ENCODE data around the gene PRXL2A.

PRXL2A gene

GRCh38 chr10:80460399-80461207 is 52.3 kb downstream of the PRXL2A start:
- H3K36me3 ChIP-seq (ENCODE audit: control insufficient read depth, insufficient read depth, low read length) = no peaks in the 10 kb centered on the region
- peaks cover 91% of the 10 kb centered on the region for H3K4me1 ChIP-seq (ENCODE audit: control insufficient read depth, insufficient read depth, low read length, poor library complexity, severe bottlenecking)
- no peak for DNase-seq
- no peaks in the 10 kb centered on the region for H3K9me3 ChIP-seq (ENCODE audit: control insufficient read depth, low read length)
- peak overlapping the region; percentile 55 for H3K4me3 ChIP-seq (ENCODE audit: insufficient read depth, low read depth, low read length, poor library complexity, severe bottlenecking)
- peak overlapping the region; percentile 84 for H3K27ac ChIP-seq (ENCODE audit: insufficient read depth, low read length, poor library complexity, severe bottlenecking)
- H3K27me3 ChIP-seq (replicated peaks; ENCODE audit: control insufficient read depth, insufficient read depth, low read length, poor library complexity, severe bottlenecking) = no peaks in the 10 kb centered on the region

GRCh38 chr10:80461208-80462183 is 53.1 kb downstream of the PRXL2A start:
- Histone ChIP-seq H3K4me3 (ENCODE audit: insufficient read depth, low read depth, low read length, poor library complexity, severe bottlenecking) (peak overlapping the region; percentile 55), H3K27me3 (replicated peaks; ENCODE audit: control insufficient read depth, insufficient read depth, low read length, poor library complexity, severe bottlenecking) (no peaks in the 10 kb centered on the region)
- no peak for DNase-seq

GRCh38 chr10:80462299-80462980 is 54.1 kb downstream of the PRXL2A start:
- no peak for DNase-seq
- no peaks in the 10 kb centered on the region for H3K9me3 ChIP-seq (ENCODE audit: control insufficient read depth, low read length)
- H3K4me1 ChIP-seq (ENCODE audit: control insufficient read depth, insufficient read depth, low read length, poor library complexity, severe bottlenecking) = peaks cover 99% of the 10 kb centered on the region
- no peaks in the 10 kb centered on the region for H3K27me3 ChIP-seq (replicated peaks; ENCODE audit: control insufficient read depth, insufficient read depth, low read length, poor library complexity, severe bottlenecking)
- peak overlapping the region; percentile 24 for H3K4me3 ChIP-seq (ENCODE audit: insufficient read depth, low read depth, low read length, poor library complexity, severe bottlenecking)
- no peaks in the 10 kb centered on the region for H3K36me3 ChIP-seq (ENCODE audit: control insufficient read depth, insufficient read depth, low read length)
- peak overlapping the region; percentile 84 for H3K27ac ChIP-seq (ENCODE audit: insufficient read depth, low read length, poor library complexity, severe bottlenecking)

More at GRCh38 chr10:80461208-80462183, 53.1 kb downstream of the PRXL2A start:
- peak overlapping the region; percentile 84 for H3K27ac ChIP-seq (ENCODE audit: insufficient read depth, low read length, poor library complexity, severe bottlenecking)
- H3K4me1 ChIP-seq (ENCODE audit: control insufficient read depth, insufficient read depth, low read length, poor library complexity, severe bottlenecking) = peaks cover 94% of the 10 kb centered on the region
- no peaks in the 10 kb centered on the region for H3K9me3 ChIP-seq (ENCODE audit: control insufficient read depth, low read length)
- no peaks in the 10 kb centered on the region for H3K36me3 ChIP-seq (ENCODE audit: control insufficient read depth, insufficient read depth, low read length)

- Histone ChIP-seq H3K27ac (ENCODE audit: insufficient read depth, low read length, poor library complexity, severe bottlenecking) (peak overlapping the region; percentile 84), H3K36me3 (ENCODE audit: control insufficient read depth, insufficient read depth, low read length) (no peaks in the 10 kb centered on the region), H3K4me3 (ENCODE audit: insufficient read depth, low read depth, low read length, poor library complexity, severe bottlenecking) (peak overlapping the region; percentile 24), H3K4me1 (ENCODE audit: control insufficient read depth, insufficient read depth, low read length, poor library complexity, severe bottlenecking) (peaks cover 99% of the 10 kb centered on the region), H3K27me3 (replicated peaks; ENCODE audit: control insufficient read depth, insufficient read depth, low read length, poor library complexity, severe bottlenecking) (no peaks in the 10 kb centered on the region), H3K9me3 (ENCODE audit: control insufficient read depth, low read length) (no peaks in the 10 kb centered on the region)
- no peak for DNase-seq
These were observed 54.8 kb downstream of the PRXL2A start for GRCh38 chr10:80462981-80463741.

- Histone ChIP-seq H3K27me3 (replicated peaks; ENCODE audit: control insufficient read depth, insufficient read depth, low read length, poor library complexity, severe bottlenecking) (no peaks in the 10 kb centered on the region), H3K27ac (ENCODE audit: insufficient read depth, low read length, poor library complexity, severe bottlenecking) (peak overlapping the region; percentile 84), H3K9me3 (ENCODE audit: control insufficient read depth, low read length) (no peaks in the 10 kb centered on the region), H3K4me3 (ENCODE audit: insufficient read depth, low read depth, low read length, poor library complexity, severe bottlenecking) (peak overlapping the region; percentile 20), H3K36me3 (ENCODE audit: control insufficient read depth, insufficient read depth, low read length) (no peaks in the 10 kb centered on the region), H3K4me1 (ENCODE audit: control insufficient read depth, insufficient read depth, low read length, poor library complexity, severe bottlenecking) (peaks cover 99% of the 10 kb centered on the region)
- no peak for DNase-seq
These were observed 55.5 kb downstream of the PRXL2A start for GRCh38 chr10:80463868-80464267.

- H3K4me3 ChIP-seq (ENCODE audit: insufficient read depth, low read depth, low read length, poor library complexity, severe bottlenecking) = peak overlapping the region; percentile 20
- H3K36me3 ChIP-seq (ENCODE audit: control insufficient read depth, insufficient read depth, low read length) = no peaks in the 10 kb centered on the region
- DNase-seq = no peak
- peak overlapping the region; percentile 84 for H3K27ac ChIP-seq (ENCODE audit: insufficient read depth, low read length, poor library complexity, severe bottlenecking)
- H3K9me3 ChIP-seq (ENCODE audit: control insufficient read depth, low read length) = no peaks in the 10 kb centered on the region
- peaks cover 96% of the 10 kb centered on the region for H3K4me1 ChIP-seq (ENCODE audit: control insufficient read depth, insufficient read depth, low read length, poor library complexity, severe bottlenecking)
- H3K27me3 ChIP-seq (replicated peaks; ENCODE audit: control insufficient read depth, insufficient read depth, low read length, poor library complexity, severe bottlenecking) = no peaks in the 10 kb centered on the region
These were observed 56.5 kb downstream of the PRXL2A start for GRCh38 chr10:80464557-80465450.

GRCh38 chr10:80465451-80465835 is 57.1 kb downstream of the PRXL2A start:
- Histone ChIP-seq H3K27me3 (replicated peaks; ENCODE audit: control insufficient read depth, insufficient read depth, low read length, poor library complexity, severe bottlenecking) (no peaks in the 10 kb centered on the region), H3K27ac (ENCODE audit: insufficient read depth, low read length, poor library complexity, severe bottlenecking) (peak overlapping the region; percentile 84), H3K4me1 (ENCODE audit: control insufficient read depth, insufficient read depth, low read length, poor library complexity, severe bottlenecking) (peaks cover 91% of the 10 kb centered on the region), H3K36me3 (ENCODE audit: control insufficient read depth, insufficient read depth, low read length) (peaks cover 4% of the 10 kb centered on the region), H3K9me3 (ENCODE audit: control insufficient read depth, low read length) (no peaks in the 10 kb centered on the region), H3K4me3 (ENCODE audit: insufficient read depth, low read depth, low read length, poor library complexity, severe bottlenecking) (peak overlapping the region; percentile 20)
- no peak for DNase-seq

GRCh38 chr10:80465839-80466590 is 57.7 kb downstream of the PRXL2A start:
- DNase-seq = peak in 2 of 3 donors; percentile 43 to 60
- peaks cover 9% of the 10 kb centered on the region for H3K36me3 ChIP-seq (ENCODE audit: control insufficient read depth, insufficient read depth, low read length)
- no peaks in the 10 kb centered on the region for H3K27me3 ChIP-seq (replicated peaks; ENCODE audit: control insufficient read depth, insufficient read depth, low read length, poor library complexity, severe bottlenecking)
- H3K4me1 ChIP-seq (ENCODE audit: control insufficient read depth, insufficient read depth, low read length, poor library complexity, severe bottlenecking) = peaks cover 91% of the 10 kb centered on the region
- no peaks in the 10 kb centered on the region for H3K9me3 ChIP-seq (ENCODE audit: control insufficient read depth, low read length)
- peak overlapping the region; percentile 20 for H3K4me3 ChIP-seq (ENCODE audit: insufficient read depth, low read depth, low read length, poor library complexity, severe bottlenecking)
- H3K27ac ChIP-seq (ENCODE audit: insufficient read depth, low read length, poor library complexity, severe bottlenecking) = peak overlapping the region; percentile 84

Data from effector memory CD4-positive, alpha-beta T cell (primary cell).